Measurements from ENCODE around the gene PCDHGB4.

DNA sequence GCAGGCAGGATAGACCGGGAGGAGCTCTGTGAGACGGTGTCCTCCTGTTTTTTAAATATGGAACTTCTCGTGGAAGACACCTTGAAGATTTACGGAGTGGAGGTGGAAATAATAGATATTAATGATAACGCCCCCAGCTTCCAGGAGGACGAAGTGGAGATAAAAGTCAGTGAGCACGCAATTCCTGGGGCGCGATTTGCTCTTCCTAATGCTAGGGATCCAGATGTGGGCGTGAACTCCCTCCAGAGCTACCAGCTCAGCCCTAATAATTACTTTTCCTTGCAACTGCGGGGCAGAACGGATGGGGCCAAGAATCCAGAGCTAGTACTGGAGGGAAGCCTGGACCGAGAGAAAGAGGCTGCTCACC is 34.0 kb downstream of the PCDHGB4 start:
- TF ChIP-seq ZNF565 (CRISPR knock-in tag; conservative IDR thresholded peaks at IDR 0.05; ENCODE audit: low read depth) (no peak), ZC3H10 (CRISPR knock-in tag; IDR thresholded peaks at IDR 0.05) (no peak), SNAI2 (CRISPR knock-in tag; IDR thresholded peaks at IDR 0.05) (no peak), ARNTL (CRISPR knock-in tag; IDR thresholded peaks at IDR 0.05; ENCODE audit: borderline replicate concordance, low read depth) (no peak), ZNF70 (CRISPR knock-in tag; IDR thresholded peaks at IDR 0.05) (no peak), ZFP30 (CRISPR knock-in tag; IDR thresholded peaks at IDR 0.05) (no peak), RARB (CRISPR knock-in tag; IDR thresholded peaks at IDR 0.05) (no peak), ZFP3 (CRISPR knock-in tag; IDR thresholded peaks at IDR 0.05) (no peak), TOX (CRISPR knock-in tag; IDR thresholded peaks at IDR 0.05; ENCODE audit: borderline replicate concordance) (no peak)

Data from SK-N-SH treated with all-trans-retinoic acid at 6 μM for 48 hours (cell line).